KMS-11 (cell line): ENCODE results near the gene HMGXB3.

Source experiments
- H2AFZ ChIP-seq: fragments of 200-600 bp; sonication (generic); 2 replicates; pipeline ENCODE4 v1.6.1; 2016; ENCODE audit warnings: antibody characterized with exemption, mixed run types, low read depth
- H3K27ac ChIP-seq: fragments of 200-600 bp; sonication (generic); 2 replicates; pipeline ENCODE4 v1.6.1; 2016; ENCODE audit warnings: mild to moderate bottlenecking, mixed run types
- H3K27me3 ChIP-seq: fragments of 200-600 bp; sonication (generic); 2 replicates; pipeline ENCODE4 v1.6.1; 2017; ENCODE audit warnings: mild to moderate bottlenecking, low read depth, mixed run types, moderate library complexity; ENCODE audit not compliant: insufficient read depth
- H3K36me3 ChIP-seq: fragments of 200-600 bp; sonication (generic); 2 replicates; pipeline ENCODE4 v1.6.1; 2017; ENCODE audit warnings: mild to moderate bottlenecking, mixed run types; ENCODE audit not compliant: insufficient read depth
- H3K4me1 ChIP-seq: fragments of 200-600 bp; sonication (generic); 2 replicates; pipeline ENCODE4 v1.6.1; 2016; ENCODE audit warnings: mild to moderate bottlenecking, low read depth, mixed run types; ENCODE audit not compliant: poor library complexity, severe bottlenecking
- H3K4me2 ChIP-seq: fragments of 200-600 bp; sonication (generic); 2 replicates; pipeline ENCODE4 v1.7.0; 2016; ENCODE audit warnings: mild to moderate bottlenecking, mixed run types
- H3K4me3 ChIP-seq: fragments of 200-600 bp; sonication (generic); IDR thresholded peaks from 2 replicates; pipeline ENCODE4 v1.6.1; 2017; ENCODE audit warnings: low read depth, low read length, mixed read lengths; ENCODE audit not compliant: insufficient read depth
- H3K79me2 ChIP-seq: fragments of 200-600 bp; sonication (generic); 2 replicates; pipeline ENCODE4 v1.6.1; 2016; ENCODE audit warnings: low read depth, mixed run types; ENCODE audit not compliant: insufficient read depth
- H3K9ac ChIP-seq: fragments of 200-600 bp; sonication (generic); 2 replicates; pipeline ENCODE4 v1.6.1; 2016; ENCODE audit warnings: mild to moderate bottlenecking, mixed run types
- H4K20me1 ChIP-seq: fragments of 200-600 bp; sonication (generic); 2 replicates; pipeline ENCODE4 v1.6.1; 2016; ENCODE audit warnings: mild to moderate bottlenecking, mixed run types; ENCODE audit not compliant: insufficient read depth
- TF ChIP-seq, protein P1 (sequence below): fragments of 200-600 bp; sonication (generic); conservative IDR thresholded peaks from 2 replicates; pipeline ENCODE4 v1.6.1; 2017; ENCODE audit warnings: low read depth, mild to moderate bottlenecking, antibody characterized with exemption, low read length, moderate library complexity, mixed read lengths

The HMGXB3 gene

DNA sequence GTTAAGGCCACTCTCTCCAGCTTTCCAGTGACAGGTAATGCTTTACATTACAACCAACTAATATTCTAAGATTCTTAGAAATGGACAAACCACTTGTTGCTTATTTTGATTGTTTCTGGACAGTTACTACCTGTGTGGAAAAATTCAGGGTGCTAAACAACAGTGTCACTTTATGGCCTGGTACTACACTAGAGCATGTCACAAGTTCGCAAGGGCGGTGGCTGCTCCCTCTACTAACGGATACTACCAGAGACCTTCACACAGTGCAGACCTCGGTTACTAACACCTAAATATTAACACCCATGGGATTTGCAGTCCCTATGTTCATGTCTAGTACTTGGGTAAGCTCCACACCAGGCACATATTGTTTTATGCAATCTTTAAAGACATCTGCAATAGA is 13.4 kb downstream of the HMGXB3 start:
- Histone ChIP-seq H3K27me3 (no peaks in the 10 kb centered on the region), H3K9ac (no peak overlapping the region), H3K79me2 (no peaks in the 10 kb centered on the region), H2AFZ (no peak overlapping the region), H3K4me1 (no peaks in the 10 kb centered on the region), H4K20me1 (no peaks in the 10 kb centered on the region), H3K4me3 (no peak overlapping the region), H3K27ac (no peak overlapping the region), H3K4me2 (no peak overlapping the region), H3K36me3 (peaks cover 3% of the 10 kb centered on the region; the same call in 1 of the 2 replicates)
- TF ChIP-seq, protein P1, sequence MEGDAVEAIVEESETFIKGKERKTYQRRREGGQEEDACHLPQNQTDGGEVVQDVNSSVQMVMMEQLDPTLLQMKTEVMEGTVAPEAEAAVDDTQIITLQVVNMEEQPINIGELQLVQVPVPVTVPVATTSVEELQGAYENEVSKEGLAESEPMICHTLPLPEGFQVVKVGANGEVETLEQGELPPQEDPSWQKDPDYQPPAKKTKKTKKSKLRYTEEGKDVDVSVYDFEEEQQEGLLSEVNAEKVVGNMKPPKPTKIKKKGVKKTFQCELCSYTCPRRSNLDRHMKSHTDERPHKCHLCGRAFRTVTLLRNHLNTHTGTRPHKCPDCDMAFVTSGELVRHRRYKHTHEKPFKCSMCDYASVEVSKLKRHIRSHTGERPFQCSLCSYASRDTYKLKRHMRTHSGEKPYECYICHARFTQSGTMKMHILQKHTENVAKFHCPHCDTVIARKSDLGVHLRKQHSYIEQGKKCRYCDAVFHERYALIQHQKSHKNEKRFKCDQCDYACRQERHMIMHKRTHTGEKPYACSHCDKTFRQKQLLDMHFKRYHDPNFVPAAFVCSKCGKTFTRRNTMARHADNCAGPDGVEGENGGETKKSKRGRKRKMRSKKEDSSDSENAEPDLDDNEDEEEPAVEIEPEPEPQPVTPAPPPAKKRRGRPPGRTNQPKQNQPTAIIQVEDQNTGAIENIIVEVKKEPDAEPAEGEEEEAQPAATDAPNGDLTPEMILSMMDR: no peak

DNA sequence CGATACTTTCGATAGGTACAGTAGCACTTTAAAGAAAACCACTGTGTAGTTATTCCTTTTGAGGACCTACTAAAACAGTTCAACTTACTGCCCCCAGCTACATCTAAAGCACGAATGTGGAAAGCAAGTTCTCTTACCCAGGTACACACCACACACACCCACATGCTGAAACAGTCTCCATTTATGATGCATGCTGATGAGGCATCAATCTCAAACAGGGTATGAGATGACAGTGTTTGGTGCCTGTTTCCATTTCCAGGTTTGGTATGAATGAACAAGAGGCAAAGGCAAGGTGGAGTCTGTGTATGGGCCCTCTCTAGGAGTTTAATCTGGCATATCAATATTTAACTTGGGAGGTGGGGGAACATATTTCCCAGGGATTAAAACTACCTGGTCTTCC is 13.9 kb downstream of the HMGXB3 start:
- TF ChIP-seq, protein P1: no peak
- Histone ChIP-seq H3K4me3 (no peak overlapping the region), H3K9ac (no peak overlapping the region), H3K27ac (no peak overlapping the region), H3K36me3 (peaks cover 3% of the 10 kb centered on the region; the same call in 1 of the 2 replicates), H3K4me2 (no peak overlapping the region), H2AFZ (no peak overlapping the region), H3K4me1 (no peaks in the 10 kb centered on the region), H3K27me3 (no peaks in the 10 kb centered on the region), H3K79me2 (no peaks in the 10 kb centered on the region), H4K20me1 (no peaks in the 10 kb centered on the region)

DNA sequence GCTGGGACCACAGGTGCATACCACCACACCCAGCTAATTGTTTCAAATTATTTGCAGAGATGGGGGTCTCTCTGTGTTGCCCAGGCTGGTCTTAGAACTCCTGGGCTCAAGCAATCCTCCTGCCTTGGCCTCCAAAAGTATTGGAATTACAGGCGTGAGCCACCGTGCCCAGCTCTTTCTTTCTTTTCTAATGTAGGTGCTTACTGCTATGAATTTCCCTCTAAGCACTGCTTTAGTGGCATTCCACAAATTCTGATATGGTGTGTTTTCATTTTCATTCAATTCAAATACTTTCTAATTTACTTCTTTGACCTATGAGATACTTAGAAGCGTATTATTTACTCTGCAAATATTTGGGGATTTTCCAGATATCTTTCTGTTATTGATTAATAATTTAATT is 14.9 kb downstream of the HMGXB3 start:
- peaks cover 7% of the 10 kb centered on the region for H3K4me1 ChIP-seq
- H3K27ac ChIP-seq: no peak overlapping the region
- H3K79me2 ChIP-seq: no peaks in the 10 kb centered on the region
- H4K20me1 ChIP-seq: no peaks in the 10 kb centered on the region
- H3K4me3 ChIP-seq: no peak overlapping the region
- H2AFZ ChIP-seq: no peak overlapping the region
- no peak overlapping the region for H3K4me2 ChIP-seq
- H3K36me3 ChIP-seq: peaks cover 3% of the 10 kb centered on the region; the same call in 1 of the 2 replicates
- H3K9ac ChIP-seq: no peak overlapping the region
- TF ChIP-seq, protein P1: no peak
- no peaks in the 10 kb centered on the region for H3K27me3 ChIP-seq

DNA sequence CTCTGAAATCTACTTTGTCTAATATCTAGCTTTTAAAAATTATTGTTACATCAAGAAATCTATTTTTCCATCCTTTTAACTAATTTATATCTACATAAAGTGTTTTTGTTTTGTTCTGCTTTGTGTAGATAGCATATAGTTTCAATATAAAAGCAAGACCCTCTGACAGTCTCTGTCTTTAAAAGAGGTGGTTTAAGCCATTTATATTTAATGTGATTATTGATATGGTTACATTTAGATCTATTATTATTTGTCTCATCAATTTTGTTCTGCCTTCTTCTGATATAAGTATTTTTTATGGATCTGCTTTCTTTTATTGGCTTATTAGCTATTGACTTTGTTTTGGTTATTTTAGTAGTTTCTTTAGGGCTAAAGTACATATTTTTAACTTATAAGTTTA is 16.0 kb downstream of the HMGXB3 start:
- TF ChIP-seq, protein P1: no peak
- H3K79me2 ChIP-seq: no peaks in the 10 kb centered on the region
- H3K4me1 ChIP-seq: peaks cover 16% of the 10 kb centered on the region
- no peaks in the 10 kb centered on the region for H4K20me1 ChIP-seq
- H3K27me3 ChIP-seq: no peaks in the 10 kb centered on the region
- no peak overlapping the region for H3K4me2 ChIP-seq
- peaks cover 3% of the 10 kb centered on the region; the same call in 1 of the 2 replicates for H3K36me3 ChIP-seq
- no peak overlapping the region for H3K27ac ChIP-seq
- H2AFZ ChIP-seq: no peak overlapping the region
- no peak overlapping the region for H3K4me3 ChIP-seq
- no peak overlapping the region for H3K9ac ChIP-seq
